Upper lobe of left lung (tissue), 6 donors: ENCODE results near the gene REPIN1. TPM values are rescaled to one million over a fixed set of nuclear protein-coding genes. Genes with fewer than 3 reads are reported as not detected.

Experiments used
- ATAC-seq, 2 donors: fragments of 200-7000 bp; cut with Tn5 transposase; one replicate each; pipeline ENCODE4 v1.9.1; 2022; ENCODE audit warnings: mild to moderate bottlenecking in 2 of 2, moderate library complexity in 2 of 2; ENCODE audit not compliant: low FRiP score in 2 of 2
- DNase-seq, 2 donors: peaks; one replicate each; pipeline ENCODE4 v3.0.0-alpha.2; 2019 to 2020
- H3K27ac ChIP-seq, 4 donors: fragments of 200-600 bp; sonication (generic); one replicate each; pipeline ENCODE4 v1.5.1; 2016 to 2019
- H3K27me3 ChIP-seq, 4 donors: fragments of 200-600 bp; sonication (generic); one replicate each; pipeline ENCODE4 v1.5.1; 2017 to 2019
- H3K36me3 ChIP-seq, 4 donors: fragments of 200-600 bp; sonication (generic); one replicate each; pipeline ENCODE4 v1.5.1; 2016 to 2019
- H3K4me1 ChIP-seq, 4 donors: fragments of 200-600 bp; sonication (generic); one replicate each; pipeline ENCODE4 v1.5.1; 2018 to 2019
- H3K4me3 ChIP-seq, 4 donors: fragments of 200-600 bp; sonication (generic); one replicate each; pipeline ENCODE4 v1.5.1; 2017 to 2019; ENCODE audit warnings: mild to moderate bottlenecking in 2 of 4, moderate library complexity in 1 of 4
- H3K9me3 ChIP-seq, 4 donors: fragments of 200-600 bp; sonication (generic); one replicate each; pipeline ENCODE4 v1.5.1; 2018 to 2019
- CTCF ChIP-seq, 6 experiments: fragments of 450-650 bp in 4 of 6; fragments of 200-600 bp in 2 of 6; sonication (generic) in 2 of 6; IDR thresholded peaks; one replicate each; pipeline ENCODE4 v1.5.1; 2016 to 2019; ENCODE audit warnings: antibody characterized with exemption in 6 of 6
- EP300 ChIP-seq, 4 donors: sonication (generic); formaldehyde crosslinking; IDR thresholded peaks; one replicate each; pipeline ENCODE4 v1.5.1; 2017; ENCODE audit warnings: antibody characterized with exemption in 4 of 4, control low read depth in 2 of 4
- POLR2A ChIP-seq, 4 donors: fragments of 450-650 bp; IDR thresholded peaks; one replicate each; pipeline ENCODE4 v1.5.1; 2016 to 2017; ENCODE audit warnings: antibody characterized with exemption in 4 of 4, mild to moderate bottlenecking in 2 of 4
- POLR2AphosphoS5 ChIP-seq, 2 donors: sonication (generic); formaldehyde crosslinking; IDR thresholded peaks; one replicate each; pipeline ENCODE4 v1.5.1; 2017; ENCODE audit warnings: antibody characterized with exemption in 2 of 2
- WGBS, 2 donors: methylation state at CpG; one replicate each; pipeline ENCODE4 v1.1.5; 2017 to 2018; 5-methylcytosine and 5-hydroxymethylcytosine counted together
- total RNA-seq, 6 donors: library from RNA; depleted of rRNA in 4 of 6; stranded (reverse); fragments of >200 nt in 4 of 6; gene quantifications; one replicate each; pipeline versions ENCODE4 v1.1.0 to v1.2.1, GENCODE V29; 2016 to 2021
- donor health status: DM: no; HTN: no; CAD: no; lungs with moderate emphysema.
- donor health status: DM: no; HTN: yes; CAD: no; lungs with severe emphysema.

The REPIN1 gene
- total RNA-seq, 6 donors from 2014 or later = 65.2 to 125 (median 105) TPM

- Histone ChIP-seq H3K9me3 (no peaks in the 10 kb centered on the region), H3K4me3 (no peak overlapping the region), H3K27ac (peak overlapping the region in 2 of 4 donors; percentile 4 to 16), H3K4me1 (peaks cover 17 to 25% (median 20%) of the 10 kb centered on the region in 4 donors), H3K36me3 (peaks cover 0 to 5% (median under 1%) of the 10 kb centered on the region in 4 donors), H3K27me3 (no peaks in the 10 kb centered on the region)
- no peak for DNase-seq
- ATAC-seq = no peak
- 75 to 90% methylated on average over 5 of the region's 5 CpGs for WGBS, 2 donors
- TF ChIP-seq CTCF (IDR thresholded peaks at IDR 0.05) = no peak
- no peak for TF ChIP-seq POLR2A (IDR thresholded peaks at IDR 0.05)
- TF ChIP-seq EP300 (IDR thresholded peaks at IDR 0.05) = no peak
- no peak for TF ChIP-seq POLR2AphosphoS5 (IDR thresholded peaks at IDR 0.05)
Observed at GRCh38 chr7:150365673-150366398, 2.8 kb upstream of the REPIN1 start.

DNA sequence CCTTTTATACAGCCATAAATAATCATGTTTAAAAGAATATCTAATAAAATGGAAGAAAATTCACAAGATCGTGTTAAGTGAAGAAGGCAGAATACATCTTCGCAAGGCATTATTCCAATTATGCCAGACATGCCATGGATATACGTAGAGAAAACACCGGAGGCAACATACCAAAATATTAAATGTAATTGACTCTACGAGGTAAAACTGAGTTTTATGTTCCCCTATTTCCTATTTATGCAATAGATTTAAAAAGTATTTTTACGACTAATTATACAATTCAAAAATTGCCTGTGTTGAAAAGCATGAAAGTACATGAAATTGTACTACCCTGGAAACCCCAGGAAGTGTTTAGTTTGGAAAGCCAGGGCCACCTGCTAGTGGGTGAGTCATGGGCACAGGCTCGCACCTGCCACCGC, 936 bp upstream of the REPIN1 start:
- Histone ChIP-seq H3K9me3 (no peaks in the 10 kb centered on the region), H3K27me3 (no peaks in the 10 kb centered on the region), H3K27ac (peak overlapping the region; percentile 93 to 97 (median 94)), H3K4me1 (peaks cover 17 to 36% (median 21%) of the 10 kb centered on the region in 4 donors), H3K36me3 (peaks cover 6 to 23% (median 18%) of the 10 kb centered on the region in 4 donors), H3K4me3 (peak overlapping the region; percentile 81 to 96 (median 87))
- ATAC-seq = peak in 1 of 2 donors; percentile 62
- peak in 1 of 4 donors; percentile 13 for TF ChIP-seq POLR2A (IDR thresholded peaks at IDR 0.05)
- TF ChIP-seq EP300 (IDR thresholded peaks at IDR 0.05) = no peak
- no peak for DNase-seq
- 39 to 47% methylated on average over 7 to 8 of the region's 8 CpGs for whole genome bisulfite sequencing, 2 donors

GRCh38 chr7:150368884-150369747, 494 bp downstream of the REPIN1 start:
- WGBS, 2 donors = 0 to 3% methylated on average over 10 to 47 of the region's 58 CpGs
- DNase-seq (peak in 1 of 2 donors; percentile 69), ATAC-seq (peak; percentile 53 to 58)
- peak overlapping the region; percentile 81 to 96 (median 87) for H3K4me3 ChIP-seq
- H3K36me3 ChIP-seq = peaks cover 6 to 37% (median 29%) of the 10 kb centered on the region in 4 donors
- peaks cover 19 to 46% (median 22%) of the 10 kb centered on the region in 4 donors for H3K4me1 ChIP-seq
- H3K27ac ChIP-seq = peak overlapping the region; percentile 93 to 97 (median 94)
- TF ChIP-seq POLR2AphosphoS5 (IDR thresholded peaks at IDR 0.05) = no peak
- TF ChIP-seq CTCF (IDR thresholded peaks at IDR 0.05) = peak in 1 of 6 experiments; percentile 11
- H3K27me3 ChIP-seq = no peaks in the 10 kb centered on the region
- no peaks in the 10 kb centered on the region for H3K9me3 ChIP-seq

DNA sequence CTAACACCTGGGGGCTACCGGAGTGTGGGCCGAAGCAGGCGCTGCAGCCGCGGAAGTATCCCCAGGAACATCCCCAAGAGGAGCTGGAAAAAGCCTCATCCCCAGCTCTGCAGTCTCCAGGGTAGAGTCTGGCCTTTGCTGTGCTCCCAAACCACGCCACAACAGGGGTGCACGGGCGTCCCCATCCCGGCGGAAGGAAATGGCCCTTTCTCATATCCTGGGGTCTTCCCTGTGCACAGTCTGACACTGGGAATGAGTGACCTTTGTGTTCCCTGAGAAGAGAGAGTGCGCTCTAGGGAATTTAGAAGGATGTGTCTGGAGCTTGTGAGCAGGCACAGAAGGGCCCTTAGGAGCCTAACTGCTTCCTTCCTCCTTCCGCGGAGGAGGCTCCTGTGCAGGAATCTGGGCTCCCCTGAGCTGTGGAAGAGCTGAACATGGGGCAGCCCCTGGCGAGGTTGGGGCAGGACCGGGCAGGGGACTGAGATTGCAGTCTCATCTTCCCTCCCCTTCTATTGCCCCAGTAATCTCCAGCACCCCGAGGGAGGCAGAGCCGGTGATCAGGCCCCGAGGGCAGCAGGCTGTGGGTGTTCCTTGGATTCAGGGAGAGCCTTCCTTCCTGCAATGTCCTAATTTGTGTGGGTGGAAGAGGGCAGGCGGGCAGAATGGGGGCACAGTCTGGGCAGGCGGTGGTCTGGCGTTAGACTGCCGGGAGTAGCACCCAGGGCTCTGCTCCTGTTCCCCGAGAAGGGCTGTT, 1.3 kb downstream of the REPIN1 start:
- Histone ChIP-seq H3K9me3 (no peaks in the 10 kb centered on the region), H3K27me3 (no peaks in the 10 kb centered on the region), H3K4me1 (peaks cover 19 to 46% (median 22%) of the 10 kb centered on the region in 4 donors), H3K4me3 (peak overlapping the region in 3 of 4 donors; percentile 83 to 96 (median 91)), H3K27ac (peak overlapping the region; percentile 93 to 97 (median 94)), H3K36me3 (peaks cover 6 to 41% (median 32%) of the 10 kb centered on the region in 4 donors)
- DNase-seq = no peak
- ATAC-seq = peak in 1 of 2 donors; percentile 2
- no peak for TF ChIP-seq POLR2A (IDR thresholded peaks at IDR 0.05)
- no peak for TF ChIP-seq POLR2AphosphoS5 (IDR thresholded peaks at IDR 0.05)
- TF ChIP-seq CTCF (IDR thresholded peaks at IDR 0.05) = no peak
- no peak for TF ChIP-seq EP300 (IDR thresholded peaks at IDR 0.05)
- 35 to 82% methylated on average over 7 to 23 of the region's 23 CpGs for WGBS, 2 donors
